ENCODE data around the gene HIRA. TPM values are rescaled to one million over a fixed set of nuclear protein-coding genes. Genes with fewer than 3 reads are reported as not detected.
A peak's percentile ranks its signal among the peaks of the same experiment; 100 is the strongest.

The HIRA gene
- total and polyA plus RNA-seq, 8 donors = 18.4 to 30.6 (median 25.2) TPM

- no peak for ATAC-seq
- Histone ChIP-seq H3K4me3 (no peak overlapping the region), H3K27me3 (no peaks in the 10 kb centered on the region), H3K27ac (no peak overlapping the region), H3K36me3 (peaks cover 0 to 65% of the 10 kb centered on the region in 2 donors), H3K4me1 (peaks cover 2 to 14% of the 10 kb centered on the region in 2 donors), H3K9me3 (no peaks in the 10 kb centered on the region)
- intact Hi-C loops (cut with DNase I) = no loop called here
- TF ChIP-seq, protein P1, sequence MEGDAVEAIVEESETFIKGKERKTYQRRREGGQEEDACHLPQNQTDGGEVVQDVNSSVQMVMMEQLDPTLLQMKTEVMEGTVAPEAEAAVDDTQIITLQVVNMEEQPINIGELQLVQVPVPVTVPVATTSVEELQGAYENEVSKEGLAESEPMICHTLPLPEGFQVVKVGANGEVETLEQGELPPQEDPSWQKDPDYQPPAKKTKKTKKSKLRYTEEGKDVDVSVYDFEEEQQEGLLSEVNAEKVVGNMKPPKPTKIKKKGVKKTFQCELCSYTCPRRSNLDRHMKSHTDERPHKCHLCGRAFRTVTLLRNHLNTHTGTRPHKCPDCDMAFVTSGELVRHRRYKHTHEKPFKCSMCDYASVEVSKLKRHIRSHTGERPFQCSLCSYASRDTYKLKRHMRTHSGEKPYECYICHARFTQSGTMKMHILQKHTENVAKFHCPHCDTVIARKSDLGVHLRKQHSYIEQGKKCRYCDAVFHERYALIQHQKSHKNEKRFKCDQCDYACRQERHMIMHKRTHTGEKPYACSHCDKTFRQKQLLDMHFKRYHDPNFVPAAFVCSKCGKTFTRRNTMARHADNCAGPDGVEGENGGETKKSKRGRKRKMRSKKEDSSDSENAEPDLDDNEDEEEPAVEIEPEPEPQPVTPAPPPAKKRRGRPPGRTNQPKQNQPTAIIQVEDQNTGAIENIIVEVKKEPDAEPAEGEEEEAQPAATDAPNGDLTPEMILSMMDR (IDR thresholded peaks at IDR 0.05) = no peak
- DNase-seq = no peak
Observed at GRCh38 chr22:19451570-19451969, 20.0 kb upstream of the HIRA start.

DNA sequence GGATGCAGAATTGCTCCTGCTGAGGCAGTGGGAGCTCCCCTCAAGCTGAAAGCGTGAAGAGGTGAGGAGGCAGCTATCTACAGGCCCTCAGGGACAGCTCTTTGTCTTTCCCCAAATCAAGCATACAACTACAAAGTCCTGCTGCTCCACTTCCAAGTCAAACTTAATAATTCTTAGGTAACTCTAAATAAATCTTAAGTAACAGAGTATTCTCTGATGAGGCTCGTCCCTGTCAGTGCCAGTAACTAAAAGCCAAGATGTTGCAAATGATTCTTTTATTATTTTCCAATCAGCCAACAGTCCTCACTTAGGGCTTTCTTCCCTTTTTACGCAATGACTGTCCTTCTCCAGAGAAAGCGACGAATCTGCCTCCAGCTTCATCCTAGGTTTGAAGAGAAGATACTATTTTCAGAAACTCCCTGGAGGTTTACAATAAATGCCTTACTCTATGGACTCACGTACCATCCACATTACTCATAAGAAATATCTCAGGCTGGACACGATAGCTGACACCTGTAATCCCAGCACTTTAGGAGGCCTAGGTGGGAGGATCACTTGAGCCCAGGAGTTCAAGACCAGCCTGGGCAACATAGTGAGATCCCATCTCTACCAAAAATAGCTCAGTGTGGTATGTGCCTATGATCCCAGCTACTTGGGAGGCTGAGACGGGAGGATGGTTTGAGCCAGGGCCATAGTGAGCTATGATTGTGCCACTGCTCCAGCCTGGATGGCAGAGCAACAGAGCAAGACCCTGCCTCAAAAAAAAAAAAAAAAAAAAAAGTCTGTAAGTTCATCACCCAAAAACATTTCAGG, 19.0 kb upstream of the HIRA start:
- DNase-seq (no peak), ATAC-seq (no peak)
- Histone ChIP-seq H3K4me3 (no peak overlapping the region), H3K4me1 (peaks cover 7 to 24% of the 10 kb centered on the region in 2 donors), H3K36me3 (peaks cover 0 to 55% of the 10 kb centered on the region in 2 donors), H3K9me3 (no peaks in the 10 kb centered on the region), H3K27ac (no peak overlapping the region), H3K27me3 (no peaks in the 10 kb centered on the region)
- intact Hi-C loops (cut with DNase I) = no loop called here
- TF ChIP-seq, protein P1 (IDR thresholded peaks at IDR 0.05) = no peak

DNA sequence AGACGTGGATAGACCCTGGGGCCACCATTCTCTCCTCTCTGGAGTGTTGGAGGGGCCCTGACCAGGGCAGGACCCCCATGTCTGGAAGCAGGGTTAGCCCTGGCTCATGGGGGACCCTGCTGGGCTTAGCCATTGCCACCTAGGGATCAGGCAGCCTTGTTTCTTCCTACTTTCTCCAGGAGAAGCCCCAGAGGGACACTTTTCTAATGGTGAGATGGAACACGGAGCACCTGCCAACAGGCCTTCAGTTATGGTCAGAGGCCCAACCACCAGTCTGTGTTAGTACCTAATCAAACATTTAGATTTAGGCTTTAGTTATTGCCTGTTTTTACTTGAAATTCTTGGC, 17.9 kb upstream of the HIRA start:
- Histone ChIP-seq H3K4me1 (peaks cover 7 to 35% of the 10 kb centered on the region in 2 donors), H3K27me3 (no peaks in the 10 kb centered on the region), H3K4me3 (no peak overlapping the region), H3K27ac (no peak overlapping the region), H3K9me3 (no peaks in the 10 kb centered on the region), H3K36me3 (peaks cover 0 to 47% of the 10 kb centered on the region in 2 donors)
- no peak for ATAC-seq
- intact Hi-C loops (cut with DNase I) = no loop called here
- TF ChIP-seq, protein P1 (IDR thresholded peaks at IDR 0.05) = no peak
- DNase-seq = no peak

- Histone ChIP-seq H3K4me1 (peaks cover 7 to 35% of the 10 kb centered on the region in 2 donors), H3K9me3 (no peaks in the 10 kb centered on the region), H3K27me3 (no peaks in the 10 kb centered on the region), H3K27ac (no peak overlapping the region), H3K4me3 (peak overlapping the region in 1 of 2 donors; percentile 71), H3K36me3 (peaks cover 0 to 47% of the 10 kb centered on the region in 2 donors)
- DNase-seq (no peak), ATAC-seq (no peak)
- TF ChIP-seq, protein P1 (IDR thresholded peaks at IDR 0.05) = no peak
- intact Hi-C loops (cut with DNase I) = no loop called here
Observed at GRCh38 chr22:19448739-19449421, 17.3 kb upstream of the HIRA start.

GRCh38 chr22:19448076-19448607, 16.6 kb upstream of the HIRA start:
- Histone ChIP-seq H3K9me3 (no peaks in the 10 kb centered on the region), H3K27ac (peak overlapping the region; percentile 83 to 92), H3K36me3 (peaks cover 0 to 47% of the 10 kb centered on the region in 2 donors), H3K27me3 (no peaks in the 10 kb centered on the region), H3K4me1 (peaks cover 7 to 35% of the 10 kb centered on the region in 2 donors), H3K4me3 (peak overlapping the region; percentile 71 to 76)
- DNase-seq (peak in 1 of 4 donors; percentile 54), ATAC-seq (peak; percentile 66)
- intact Hi-C loops (cut with DNase I) = no loop called here
- TF ChIP-seq, protein P1 (IDR thresholded peaks at IDR 0.05) = no peak

Measured in left lung (tissue), 10 donors.